K562 (cell line): ENCODE data around the gene MPND. TPM values are rescaled to one million over a fixed set of nuclear protein-coding genes. Genes with fewer than 3 reads are reported as not detected.
A peak's percentile ranks its signal among the peaks of the same experiment; 100 is the strongest.

Experiments used
- ATAC-seq: fragments of 200-7000 bp; cut with Tn5 transposase; 3 replicates; pipeline ENCODE4 v1.9.1; 2020; ENCODE audit warnings: moderate library complexity
- BruUV-seq: library from RNA; stranded (reverse); fragments of 400-500 nt; replicated peaks from 2 replicates; lab custom pipeline; 2021; lab: Mats Ljungman, UMichigan
- CTCF ChIA-PET: fragments of 300-600 bp; formaldehyde crosslinking; extraction: SDS; loops from one replicate; lab custom pipeline; 2021; ENCODE audit warnings: low intra/inter-chr PET ratio; lab: Yijun Ruan, JAX
- POLR2A ChIA-PET: fragments of 300-600, 350-650 bp; sonication (Branson Sonifier 250); formaldehyde crosslinking; extraction: SDS; loops from one replicate; lab custom pipeline; 2021; ENCODE audit warnings: antibody characterized with exemption, inconsistent platforms; lab: Yijun Ruan, JAX
- DNase-seq, 4 experiments: peaks; one replicate each; pipeline versions ENCODE4 v3.0.0 to v3.0.0-alpha.2; 2011 to 2018; ENCODE audit warnings: low spot score in 3 of 4, mixed read lengths in 3 of 4; ENCODE audit errors: extremely low read depth in 1 of 4
- FAIRE-seq: peaks from 2 replicates; lab custom pipeline; 2011; peaks lifted over from hg19 to GRCh38; lab: Jason Lieb, UNC
- H2AFZ ChIP-seq: 2 replicates; pipeline ENCODE4 v1.6.0; 2011; ENCODE audit warnings: low read depth, low read length, control low read depth, inconsistent platforms
- H3K27ac ChIP-seq: fragments of 200-600 bp; 3 replicates; pipeline ENCODE4 v1.8.0; 2011; ENCODE audit warnings: low read depth, mild to moderate bottlenecking, control low read depth, inconsistent platforms, low read length, moderate library complexity, mixed read lengths; ENCODE audit errors: extremely low read depth
- H3K27me3 ChIP-seq, 2 experiments: fragments of 300-600 bp in 1 of 2; 2 replicates in 1 of 2; 3 replicates in 1 of 2; pipeline versions ENCODE4 v1.6.0 to v1.8.0; 2011; ENCODE audit warnings: inconsistent platforms in 2 of 2, low read length in 2 of 2, mild to moderate bottlenecking in 1 of 2, mixed read lengths in 1 of 2, moderate library complexity in 1 of 2; ENCODE audit not compliant: control insufficient read depth in 2 of 2, insufficient read depth in 2 of 2
- H3K36me3 ChIP-seq: fragments of 300-600 bp; 3 replicates; pipeline ENCODE4 v1.8.0; 2011; ENCODE audit warnings: mild to moderate bottlenecking, low read length, inconsistent platforms; ENCODE audit not compliant: control insufficient read depth, insufficient read depth
- H3K4me1 ChIP-seq, 2 experiments: fragments of 200-600 bp in 1 of 2; replicated peaks in 1 of 2; 2 replicates in 1 of 2; 3 replicates in 1 of 2; pipeline versions ENCODE4 v1.5.1 to v1.8.0; 2011; ENCODE audit warnings: inconsistent platforms in 2 of 2, low read length in 2 of 2, mild to moderate bottlenecking in 1 of 2, mixed read lengths in 1 of 2, moderate library complexity in 1 of 2; ENCODE audit not compliant: control insufficient read depth in 2 of 2, insufficient read depth in 2 of 2
- H3K4me2 ChIP-seq: 2 replicates; pipeline ENCODE4 v1.6.1; 2011; ENCODE audit warnings: low read length, control low read depth, inconsistent platforms, mixed read lengths; ENCODE audit not compliant: insufficient read depth
- H3K4me3 ChIP-seq: fragments of 200-600 bp; sonication (generic), shearing (Covaris generic); 2 replicates; pipeline ENCODE4 v1.5.1; 2016; ENCODE audit warnings: control low read depth, inconsistent platforms
- H3K79me2 ChIP-seq: fragments of 200-600 bp; 3 replicates; pipeline ENCODE4 v1.8.0; 2011; ENCODE audit warnings: low read length, inconsistent platforms; ENCODE audit not compliant: control insufficient read depth, insufficient read depth
- H3K9ac ChIP-seq, 2 experiments: 2 replicates each; pipeline versions ENCODE4 v1.6.0 to v1.6.1; 2011; ENCODE audit warnings: low read depth in 2 of 2, low read length in 2 of 2, control low read depth in 1 of 2, inconsistent platforms in 1 of 2, mild to moderate bottlenecking in 1 of 2, mixed read lengths in 1 of 2; ENCODE audit not compliant: insufficient read depth in 1 of 2
- H3K9me1 ChIP-seq: one replicate; pipeline ENCODE4 v1.6.0; 2011; ENCODE audit warnings: inconsistent platforms, mild to moderate bottlenecking, low read length, moderate library complexity; ENCODE audit not compliant: control insufficient read depth, insufficient read depth
- H3K9me3 ChIP-seq: replicated peaks from 2 replicates; pipeline ENCODE4 v1.5.1; 2011; ENCODE audit warnings: low read depth, low read length, inconsistent platforms; ENCODE audit not compliant: control insufficient read depth, insufficient read depth
- H4K20me1 ChIP-seq: replicated peaks from 2 replicates; pipeline ENCODE4 v1.6.1; 2011; ENCODE audit warnings: low read length, inconsistent platforms, mixed read lengths; ENCODE audit not compliant: control insufficient read depth, insufficient read depth
- ARID1B ChIP-seq: fragments of 450-650 bp; IDR thresholded peaks from 2 replicates; pipeline ENCODE4 v1.6.1; 2016; ENCODE audit warnings: antibody characterized with exemption, mild to moderate bottlenecking, inconsistent platforms
- ATF3 ChIP-seq, 2 experiments: fragments of 450-650 bp in 1 of 2; sonication (generic) in 1 of 2; formaldehyde crosslinking in 1 of 2; IDR thresholded peaks in 1 of 2; conservative IDR thresholded peaks in 1 of 2; 2 replicates each; pipeline versions ENCODE4 v1.6.1 to v1.8.1; 2016 to 2023; ENCODE audit warnings: mild to moderate bottlenecking in 2 of 2, moderate library complexity in 2 of 2, inconsistent platforms in 1 of 2, missing genetic modification reagents in 1 of 2
- CHD1 ChIP-seq: fragments of 200-600 bp; sonication (generic); IDR thresholded peaks from one replicate; pipeline ENCODE4 v1.6.1; 2012; ENCODE audit warnings: mild to moderate bottlenecking, moderate library complexity, low read length, inconsistent platforms
- DNMT1 ChIP-seq: fragments of 450-650 bp; IDR thresholded peaks from 2 replicates; pipeline ENCODE4 v1.6.1; 2016; ENCODE audit warnings: antibody characterized with exemption, mild to moderate bottlenecking
- HMG20A ChIP-seq: fragments of 450-650 bp; formaldehyde crosslinking; conservative IDR thresholded peaks from 2 replicates; pipeline ENCODE4 v1.4.0; 2020; ENCODE audit warnings: mild to moderate bottlenecking, mixed read lengths
- MNT ChIP-seq, 2 experiments: fragments of 450-650 bp; conservative IDR thresholded peaks; 2 replicates each; pipeline ENCODE4 v1.6.1; 2017; ENCODE audit warnings: mild to moderate bottlenecking in 2 of 2, moderate library complexity in 2 of 2
- NCOA4 ChIP-seq: fragments of 450-650 bp; IDR thresholded peaks from 2 replicates; pipeline ENCODE4 v1.6.1; 2018; ENCODE audit warnings: mild to moderate bottlenecking; ENCODE audit not compliant: partially characterized antibody
- POLR2A ChIP-seq: fragments of 450-650 bp; conservative IDR thresholded peaks from 2 replicates; pipeline ENCODE4 v1.6.1; 2016
- POLR2AphosphoS5 ChIP-seq: IDR thresholded peaks from 2 replicates; pipeline ENCODE4 v1.6.1; 2011; ENCODE audit warnings: mild to moderate bottlenecking, low read depth, low read length, moderate library complexity; ENCODE audit not compliant: control insufficient read depth, insufficient read depth
- POLR2G ChIP-seq: fragments of 200-400 bp; formaldehyde crosslinking; IDR thresholded peaks from 2 replicates; pipeline ENCODE4 v1.6.1; 2017; ENCODE audit warnings: low read depth, mild to moderate bottlenecking, antibody characterized with exemption, low read length, moderate library complexity
- RBFOX2 ChIP-seq: fragments of 200-400 bp; formaldehyde crosslinking; IDR thresholded peaks from 2 replicates; pipeline ENCODE4 v1.6.1; 2017; ENCODE audit warnings: low read depth, mild to moderate bottlenecking, low read length, moderate library complexity
- RBM22 ChIP-seq: fragments of 200-400 bp; formaldehyde crosslinking; IDR thresholded peaks from 2 replicates; pipeline ENCODE4 v1.6.1; 2018; ENCODE audit warnings: low read length, low read depth; ENCODE audit not compliant: poor library complexity, severe bottlenecking
- RBM34 ChIP-seq: fragments of 200-400 bp; formaldehyde crosslinking; IDR thresholded peaks from 2 replicates; pipeline ENCODE4 v1.6.1; 2018; ENCODE audit warnings: low read length, borderline replicate concordance; ENCODE audit not compliant: insufficient read depth
- SIN3A ChIP-seq, 2 experiments: fragments of 150-350 bp in 1 of 2; IDR thresholded peaks; 2 replicates each; pipeline ENCODE4 v1.6.1; 2011 to 2016; ENCODE audit warnings: borderline replicate concordance in 2 of 2, low read depth in 2 of 2, low read length in 2 of 2, mild to moderate bottlenecking in 2 of 2, moderate library complexity in 2 of 2; ENCODE audit not compliant: control insufficient read depth in 1 of 2
- TAF1 ChIP-seq: IDR thresholded peaks from 2 replicates; pipeline ENCODE4 v1.6.1; 2011; ENCODE audit warnings: mild to moderate bottlenecking, low read length, moderate library complexity; ENCODE audit not compliant: insufficient read depth, control insufficient read depth, severe bottlenecking; ENCODE audit errors: extremely low read depth
- ZNF253 ChIP-seq: fragments of 250-450 bp; sonication (Bioruptor Pico); conservative IDR thresholded peaks from 2 replicates; pipeline ENCODE4 v1.6.1; 2021; ENCODE audit warnings: mild to moderate bottlenecking
- ZNF316 ChIP-seq: fragments of 450-650 bp; IDR thresholded peaks from 2 replicates; pipeline ENCODE4 v1.6.1; 2016
- ZNF384 ChIP-seq: IDR thresholded peaks from 2 replicates; pipeline ENCODE4 v1.6.1; 2012; ENCODE audit warnings: low read depth, low read length, improper control_type of control experiment
- ZNF644 ChIP-seq: fragments of 200-800 bp; sonication (Bioruptor generic); IDR thresholded peaks from 2 replicates; pipeline ENCODE4 v1.6.1; 2016; ENCODE audit warnings: low read depth, missing genetic modification characterization, missing compliant biosample characterization
- ZNF75A ChIP-seq: fragments of 450-650 bp; formaldehyde crosslinking; IDR thresholded peaks from 2 replicates; pipeline ENCODE4 v1.4.0; 2020; ENCODE audit warnings: mild to moderate bottlenecking
- ZNF764 ChIP-seq: fragments of 250-450 bp; sonication (Bioruptor Pico); IDR thresholded peaks from 2 replicates; pipeline ENCODE4 v1.4.0; 2020; ENCODE audit warnings: low read depth, mild to moderate bottlenecking, moderate library complexity
- WGBS: fragments of 100-300 bp; shearing (Covaris generic); methylation state at CpG from one replicate; pipeline ENCODE4 v1.1.6; 2016; ENCODE audit warnings: low coverage, mixed read lengths; ENCODE audit not compliant: insufficient coverage; ENCODE audit errors: missing lambda C conversion rate; 5-methylcytosine and 5-hydroxymethylcytosine counted together
- in situ Hi-C: fragments of 300-500 bp; cut with MboI; formaldehyde crosslinking; loops from 4 replicates; pipeline ENCODE4 v1.15.0; 2018; ENCODE audit warnings: inconsistent platforms, mixed read lengths
- intact Hi-C: fragments of 100-400 bp; cut with micrococcal nuclease; formaldehyde crosslinking; loops from 2 replicates; pipeline ENCODE4 v1.14.2; 2022
- polyA plus RNA-seq, 8 experiments: library from polyadenylated mRNA; depleted of rRNA in 4 of 8; stranded (reverse) in 5 of 8; unstranded in 3 of 8; fragments of >200 nt; fragmentation: Nextera tagmentation in 2 of 8; fragmentation: Illumina TruSeq in 1 of 8; extraction: Ambion mirVana in 2 of 8; extraction: Trizol in 1 of 8; gene quantifications; 2 replicates each; pipeline versions ENCODE4 v1.2.1 to v1.2.3, GENCODE V29; 2011 to 2014; ENCODE audit warnings: inconsistent platforms in 1 of 8, missing spikeins in 1 of 8
- total RNA-seq, 7 experiments: library from RNA; depleted of rRNA in 6 of 7; stranded (reverse); fragments of >200 nt in 6 of 7; fragmentation: Illumina TruSeq in 2 of 7; extraction: Trizol in 2 of 7; gene quantifications; 2 replicates each; pipeline versions ENCODE4 v1.2.1 to v1.2.3, GENCODE V29; 2011 to 2021; ENCODE audit warnings: low replicate concordance in 1 of 7

The MPND gene
- total and polyA plus RNA-seq, 9 of the 15 experiments (the other 6 are each of a cell fraction or from before 2014, with no cell fraction given) = 0.25 to 14.0 (median 3.9) TPM

GRCh38 chr19:4359627-4360000 lies 16.3 kb downstream of the MPND start:
- no peak overlapping the region for H3K27ac ChIP-seq
- peak; percentile 57 for ATAC-seq
- in situ Hi-C loops = no loop called here
- POLR2A ChIA-PET = interaction anchor here (0.6 to 4.8 kb wide), 5 partner anchors 10 to 37 kb away, joined by 3 to 29 read pairs (median 6); no protein-coding TSS in a partner anchor
- intact Hi-C loops = no loop called here
- H3K79me2 ChIP-seq = no peaks in the 10 kb centered on the region
- no peak for FAIRE-seq
- H3K4me2 ChIP-seq = no peak overlapping the region
- WGBS = 83% methylated on average over 13 of the region's 13 CpGs
- no peak for DNase-seq
- BruUV-seq = no TSS peak
- H2AFZ ChIP-seq = no peak overlapping the region
- H3K27me3 ChIP-seq = no peaks in the 10 kb centered on the region
- CTCF ChIA-PET = no interaction called here
- H3K9ac ChIP-seq = peak overlapping the region in 1 of 2 experiments; percentile 73; a peak in 2 of 4 replicates
- no peak overlapping the region for H3K4me3 ChIP-seq
- peaks cover 0 to 73% of the 10 kb centered on the region in 2 experiments; a peak in 2 of 5 replicates for H3K4me1 ChIP-seq
- H3K9me1 ChIP-seq = no peaks in the 10 kb centered on the region
- H3K36me3 ChIP-seq = peaks cover 69% of the 10 kb centered on the region; the same call in 2 of the 3 replicates
- no peaks in the 10 kb centered on the region for H3K9me3 ChIP-seq
- H4K20me1 ChIP-seq = 0 out of 2 replicates have a peak, but pooled peaks cover 4% of the 10 kb centered on the region
- no peak for TF ChIP-seq TAF1
- no peak for TF ChIP-seq HMG20A
- TF ChIP-seq RBM22 = peak; percentile 21
- TF ChIP-seq POLR2AphosphoS5 = peak; percentile 29; the same call in 1 of the 2 replicates
- no peak for TF ChIP-seq NCOA4
- TF ChIP-seq ARID1B = no peak
- no peak for TF ChIP-seq ZNF253 (CRISPR knock-in tag)
- TF ChIP-seq ZNF764 (CRISPR knock-in tag) = no peak
- no peak for TF ChIP-seq ATF3 (IDR thresholded peaks at IDR 0.05)
- TF ChIP-seq ATF3 (CRISPR knock-in tag; conservative IDR thresholded peaks at IDR 0.05) = no peak
- no peak for TF ChIP-seq ZNF316
- no peak for TF ChIP-seq ZNF75A (CRISPR knock-in tag)
- TF ChIP-seq DNMT1 = no peak
- no peak for TF ChIP-seq CHD1
- peak; percentile 20; the same call in 1 of the 2 replicates for TF ChIP-seq POLR2A
- TF ChIP-seq MNT (conservative IDR thresholded peaks at IDR 0.05) = no peak
- peak; percentile 78 for TF ChIP-seq POLR2G
- no peak for TF ChIP-seq ZNF384
- TF ChIP-seq SIN3A (IDR thresholded peaks at IDR 0.05; ENCODE audit: borderline replicate concordance in 2 of 2, control insufficient read depth in 1 of 2, low read depth in 2 of 2, low read length in 2 of 2) = no peak
- no peak for TF ChIP-seq ZNF644
- no peak for TF ChIP-seq RBM34
- TF ChIP-seq RBFOX2 = peak; percentile 46
